ENCODE measurements around the gene OSBPL6.

OSBPL6 gene

DNA sequence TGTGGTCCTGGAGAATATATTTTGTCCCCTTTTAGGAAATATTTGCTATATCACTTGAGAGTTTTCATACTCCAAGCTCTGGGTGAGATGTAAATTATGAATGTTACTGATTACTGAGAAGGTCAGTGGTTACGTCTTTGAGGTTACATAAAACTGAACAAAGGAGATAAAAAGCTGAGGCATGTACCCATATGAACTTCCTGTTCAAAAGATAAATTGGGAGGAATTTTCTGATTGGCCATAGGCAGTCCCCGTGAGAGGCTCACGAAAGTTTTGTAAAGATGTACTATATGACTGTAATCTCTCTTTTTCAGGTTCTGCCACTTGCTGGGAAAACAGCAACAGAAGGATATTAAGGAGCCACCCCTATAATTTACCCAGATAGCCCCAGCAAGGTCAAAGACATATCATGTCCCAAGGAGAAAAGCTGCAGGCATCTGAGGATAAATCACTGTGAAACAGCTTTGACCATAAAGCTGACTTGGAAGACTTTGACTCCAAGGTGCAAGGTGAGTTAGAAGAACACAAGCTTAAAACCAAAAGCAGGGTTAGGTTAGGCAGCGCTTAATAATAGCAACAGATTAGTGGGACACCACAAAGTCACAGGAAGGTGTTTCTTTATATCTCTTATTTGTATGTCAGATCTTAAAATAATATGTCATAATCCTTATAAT lies 90.4 kb downstream of the OSBPL6 start:
- in situ Hi-C loops (cut with HindIII; ENCODE audit: low sequenced_read_pairs): loop anchor here (25.0 kb wide), 1 partner anchor 147 kb away; no protein-coding TSS in a partner anchor
- H3K4me3 ChIP-seq (ENCODE audit: low read depth, low read length): no peak overlapping the region
- TF ChIP-seq, protein P1, sequence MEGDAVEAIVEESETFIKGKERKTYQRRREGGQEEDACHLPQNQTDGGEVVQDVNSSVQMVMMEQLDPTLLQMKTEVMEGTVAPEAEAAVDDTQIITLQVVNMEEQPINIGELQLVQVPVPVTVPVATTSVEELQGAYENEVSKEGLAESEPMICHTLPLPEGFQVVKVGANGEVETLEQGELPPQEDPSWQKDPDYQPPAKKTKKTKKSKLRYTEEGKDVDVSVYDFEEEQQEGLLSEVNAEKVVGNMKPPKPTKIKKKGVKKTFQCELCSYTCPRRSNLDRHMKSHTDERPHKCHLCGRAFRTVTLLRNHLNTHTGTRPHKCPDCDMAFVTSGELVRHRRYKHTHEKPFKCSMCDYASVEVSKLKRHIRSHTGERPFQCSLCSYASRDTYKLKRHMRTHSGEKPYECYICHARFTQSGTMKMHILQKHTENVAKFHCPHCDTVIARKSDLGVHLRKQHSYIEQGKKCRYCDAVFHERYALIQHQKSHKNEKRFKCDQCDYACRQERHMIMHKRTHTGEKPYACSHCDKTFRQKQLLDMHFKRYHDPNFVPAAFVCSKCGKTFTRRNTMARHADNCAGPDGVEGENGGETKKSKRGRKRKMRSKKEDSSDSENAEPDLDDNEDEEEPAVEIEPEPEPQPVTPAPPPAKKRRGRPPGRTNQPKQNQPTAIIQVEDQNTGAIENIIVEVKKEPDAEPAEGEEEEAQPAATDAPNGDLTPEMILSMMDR (IDR thresholded peaks at IDR 0.05; ENCODE audit: low read depth, low read length, missing control alignments): no peak
- DNase-seq (ENCODE audit: low read depth): no peak

DNA sequence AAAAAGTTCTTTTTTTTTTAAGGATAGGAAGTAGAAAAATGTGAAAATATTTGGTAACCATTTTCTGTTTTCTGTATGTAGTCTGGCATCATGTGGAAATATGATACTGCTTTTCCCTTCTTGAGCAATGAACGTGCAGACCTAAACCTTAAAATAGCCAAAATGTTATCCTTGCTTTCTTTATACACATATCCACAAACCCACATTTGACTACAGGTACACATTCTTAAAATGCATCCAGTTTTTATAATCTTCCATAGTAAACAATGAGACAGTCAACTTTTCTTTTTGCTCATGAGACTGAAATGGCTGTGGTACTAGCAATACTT lies 90.9 kb downstream of the OSBPL6 start:
- TF ChIP-seq, protein P1 (IDR thresholded peaks at IDR 0.05; ENCODE audit: low read depth, low read length, missing control alignments): no peak
- no peak for DNase-seq (ENCODE audit: low read depth)
- no peak overlapping the region for H3K4me3 ChIP-seq (ENCODE audit: low read depth, low read length)
- in situ Hi-C loops (cut with HindIII; ENCODE audit: low sequenced_read_pairs): loop anchor here (25.0 kb wide), 1 partner anchor 148 kb away; no protein-coding TSS in a partner anchor

DNA sequence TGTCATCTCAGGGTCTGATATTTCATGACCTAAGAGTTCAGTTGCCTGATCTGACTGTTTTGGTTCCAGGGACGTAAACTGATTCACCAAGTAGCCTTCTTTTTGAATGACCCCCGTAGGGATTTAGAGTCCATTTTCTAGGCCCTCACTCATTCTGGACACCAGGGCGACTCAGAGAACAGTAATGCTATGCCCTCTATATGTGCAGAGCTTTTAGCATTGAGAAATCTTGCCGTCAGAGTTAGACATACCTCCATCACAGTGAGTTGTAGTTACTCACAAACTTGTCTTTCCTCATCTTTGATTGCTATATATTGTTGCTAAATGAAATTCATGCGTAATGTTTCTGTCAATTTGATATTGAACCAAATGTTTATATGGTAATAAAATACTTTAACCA lies 92.3 kb downstream of the OSBPL6 start:
- TF ChIP-seq, protein P1 (IDR thresholded peaks at IDR 0.05; ENCODE audit: low read depth, low read length, missing control alignments): no peak
- in situ Hi-C loops (cut with HindIII; ENCODE audit: low sequenced_read_pairs): loop anchor here (25.0 kb wide), 1 partner anchor 149 kb away; no protein-coding TSS in a partner anchor

DNA sequence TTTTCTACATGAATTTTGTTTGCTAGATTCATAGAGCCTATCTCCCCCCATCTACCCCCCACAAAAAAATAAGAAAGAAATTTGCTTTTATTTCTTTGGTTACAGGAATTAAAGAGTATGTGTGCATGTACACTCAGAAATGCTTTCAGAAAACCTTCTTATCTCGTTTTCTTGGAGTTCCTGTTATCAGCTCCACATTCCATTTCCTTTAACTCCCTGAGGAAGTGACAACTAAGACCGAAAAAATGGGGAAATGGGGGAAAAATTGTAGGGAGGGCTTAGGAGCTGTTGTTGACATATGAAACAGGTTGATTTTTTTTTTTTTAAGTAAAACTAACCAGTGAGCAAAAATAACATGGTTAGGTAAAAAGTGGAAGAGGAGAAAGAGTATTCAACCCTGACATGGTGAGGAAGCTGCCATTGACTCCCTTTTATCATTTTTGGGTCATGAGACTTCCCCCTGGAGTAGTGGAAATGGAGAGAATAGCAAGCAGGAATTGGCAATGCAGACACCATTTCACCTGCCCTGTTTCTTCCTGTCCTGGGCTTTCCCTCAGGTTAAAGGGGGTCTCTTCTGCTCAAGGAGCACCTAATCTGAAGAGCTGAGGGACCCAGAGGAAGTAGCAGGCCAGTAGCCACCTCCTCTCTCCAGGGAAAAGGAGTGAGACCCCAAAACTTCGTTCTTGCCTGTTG lies 93.5 kb downstream of the OSBPL6 start:
- TF ChIP-seq, protein P1 (IDR thresholded peaks at IDR 0.05; ENCODE audit: low read depth, low read length, missing control alignments): no peak
- DNase-seq (ENCODE audit: low read depth): no peak
- H3K4me3 ChIP-seq (ENCODE audit: low read depth, low read length): no peak overlapping the region
- in situ Hi-C loops (cut with HindIII; ENCODE audit: low sequenced_read_pairs): loop anchor here (25.0 kb wide), 1 partner anchor 150 kb away; no protein-coding TSS in a partner anchor

More for the DNA sequence above, 92.3 kb downstream of the OSBPL6 start:
- no peak overlapping the region for H3K4me3 ChIP-seq (ENCODE audit: low read depth, low read length)
- no peak for DNase-seq (ENCODE audit: low read depth)

DNA sequence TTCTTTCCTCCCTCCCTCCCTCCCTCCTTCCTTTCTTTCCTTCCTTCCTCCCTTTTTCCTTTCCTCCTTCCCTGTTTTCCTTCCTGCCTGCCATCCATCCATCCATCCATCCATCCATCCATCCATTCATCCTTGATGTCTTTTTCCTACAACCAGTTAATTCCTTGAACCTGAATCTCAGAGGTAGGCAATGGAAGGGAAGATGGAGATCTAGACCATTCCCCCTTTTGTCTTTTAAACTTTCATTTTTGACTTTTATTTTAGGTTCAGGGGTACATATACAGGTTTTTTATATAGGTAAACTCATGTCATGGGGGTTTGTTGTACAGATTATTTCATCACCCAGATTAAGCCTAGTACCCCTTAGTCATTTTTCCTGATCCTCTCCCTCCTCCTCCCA lies 97.4 kb downstream of the OSBPL6 start:
- TF ChIP-seq, protein P1 (IDR thresholded peaks at IDR 0.05; ENCODE audit: low read depth, low read length, missing control alignments): no peak
- H3K4me3 ChIP-seq (ENCODE audit: low read depth, low read length): no peak overlapping the region
- in situ Hi-C loops (cut with HindIII; ENCODE audit: low sequenced_read_pairs): loop anchor here (25.0 kb wide), 1 partner anchor 154 kb away; no protein-coding TSS in a partner anchor
- no peak for DNase-seq (ENCODE audit: low read depth)

DNA sequence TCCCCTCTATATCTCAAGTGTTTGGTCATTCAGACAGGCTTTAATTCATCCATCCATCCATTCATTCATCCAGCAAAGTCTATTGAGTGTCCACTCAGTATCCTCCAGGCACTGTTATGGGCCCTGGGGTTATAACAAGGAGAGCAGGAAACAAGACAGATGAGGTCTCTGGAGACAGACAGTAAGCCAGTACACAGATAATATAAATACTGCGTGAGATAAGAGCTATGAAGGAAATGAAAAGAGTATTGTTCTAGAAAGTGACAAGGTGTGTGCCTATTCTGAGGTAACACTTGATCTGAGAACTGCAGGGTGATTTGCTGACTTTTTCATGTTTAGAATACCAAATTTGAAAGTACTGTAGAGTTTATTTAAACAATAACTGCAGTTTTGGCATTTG lies 98.3 kb downstream of the OSBPL6 start:
- in situ Hi-C loops (cut with HindIII; ENCODE audit: low sequenced_read_pairs): loop anchor here (25.0 kb wide), 1 partner anchor 155 kb away; no protein-coding TSS in a partner anchor
- TF ChIP-seq, protein P1 (IDR thresholded peaks at IDR 0.05; ENCODE audit: low read depth, low read length, missing control alignments): no peak
- no peak for DNase-seq (ENCODE audit: low read depth)
- H3K4me3 ChIP-seq (ENCODE audit: low read depth, low read length): no peak overlapping the region

Data from astrocyte of the cerebellum (primary cell).